Dermis blood vessel endothelial cell (primary cell): ENCODE measurements around the gene TRABD2A. TPM values are rescaled to one million over a fixed set of nuclear protein-coding genes. Genes with fewer than 3 reads are reported as not detected.
"Not testable (repeated sequence)": the region's sequence is repeated elsewhere in the genome, so short reads cannot be mapped to it uniquely, and the experiment has no call there.

Experiments used
- DNase-seq: peaks from one replicate; pipeline ENCODE4 v3.0.0; 2010
- total RNA-seq: library from RNA; depleted of rRNA; stranded (reverse); fragments of >200 nt; gene quantifications from 2 replicates; pipeline ENCODE4 v1.2.3, GENCODE V29; 2014

Gene TRABD2A
- total RNA-seq, 1 donor from 2014 or later = 1.4 TPM

GRCh38 chr2:84811839-84812431 lies 68.9 kb downstream of the TRABD2A start:
- DNase-seq = no peak

GRCh38 chr2:84808279-84808678 lies 72.6 kb downstream of the TRABD2A start:
- DNase-seq = no peak

GRCh38 chr2:84807063-84807485 lies 73.8 kb downstream of the TRABD2A start:
- DNase-seq = no peak

GRCh38 chr2:84805250-84805958 lies 75.5 kb downstream of the TRABD2A start:
- DNase-seq = no peak

GRCh38 chr2:84801811-84802210 lies 79.1 kb downstream of the TRABD2A start:
- DNase-seq = no peak

GRCh38 chr2:84800194-84800805 lies 80.6 kb downstream of the TRABD2A start:
- DNase-seq = no peak

GRCh38 chr2:84799772-84800171 lies 81.1 kb downstream of the TRABD2A start:
- DNase-seq = no peak

GRCh38 chr2:84797271-84797670 lies 83.6 kb downstream of the TRABD2A start:
- DNase-seq = no peak

GRCh38 chr2:84796798-84797197 lies 84.1 kb downstream of the TRABD2A start:
- no peak for DNase-seq

- no peak for DNase-seq
Measured at GRCh38 chr2:84793641-84794040, 87.2 kb downstream of the TRABD2A start.

- DNase-seq = no peak
Measured at GRCh38 chr2:84792856-84793522, 87.9 kb downstream of the TRABD2A start.

GRCh38 chr2:84788498-84788897 lies 92.4 kb downstream of the TRABD2A start:
- DNase-seq = no peak

GRCh38 chr2:84788027-84788426 lies 92.9 kb downstream of the TRABD2A start:
- DNase-seq = no peak

GRCh38 chr2:84786601-84787000 lies 94.3 kb downstream of the TRABD2A start:
- no peak for DNase-seq

- no peak for DNase-seq
Measured at GRCh38 chr2:84785950-84786349, 94.9 kb downstream of the TRABD2A start.

GRCh38 chr2:84782717-84783442 lies 98.0 kb downstream of the TRABD2A start:
- DNase-seq = no peak

GRCh38 chr2:84781942-84782716 lies 98.8 kb downstream of the TRABD2A start:
- DNase-seq = no peak

- no peak for DNase-seq
Measured at GRCh38 chr2:84779781-84780180, 101.1 kb downstream of the TRABD2A start.

- DNase-seq = no peak
Measured at GRCh38 chr2:84778911-84779690, 101.8 kb downstream of the TRABD2A start.

GRCh38 chr2:84776011-84776410 lies 104.9 kb downstream of the TRABD2A start:
- DNase-seq = no peak

- not testable (repeated sequence) for DNase-seq
Measured at GRCh38 chr2:84773562-84773961, 107.3 kb downstream of the TRABD2A start.
